Measurements from ENCODE around the gene PDE3A. TPM values are rescaled to one million over a fixed set of nuclear protein-coding genes. Genes with fewer than 3 reads are reported as not detected.

PDE3A gene
- total and polyA plus RNA-seq, 4 experiments from 2014 or later = not detected

GRCh38 chr12:20372326-20373096 is 4.2 kb downstream of the PDE3A start:
- ChIA-PET CTCF (ENCODE audit: partially characterized antibody) (no interaction called here), POLR2A (ENCODE audit: partially characterized antibody) (no interaction called here)
- intact Hi-C loops (cut with micrococcal nuclease) = no loop called here
- Mint-ChIP-seq H3K9me3 (no peaks in the 10 kb centered on the region), H3K27me3 (peaks cover 21 to 27% of the 10 kb centered on the region in 2 donors), H3K4me3 (no peak overlapping the region), H3K27ac (no peak overlapping the region), H3K4me1 (peaks cover 4 to 16% (median 10%) of the 10 kb centered on the region in 4 donors), H3K36me3 (no peaks in the 10 kb centered on the region)
- no peaks in the 10 kb centered on the region for H3K4me1 ChIP-seq (ENCODE audit: insufficient read depth, low read length)
- H3K36me3 ChIP-seq (ENCODE audit: insufficient read depth, low read length) = no peaks in the 10 kb centered on the region
- H3K9me3 ChIP-seq (ENCODE audit: control insufficient read depth in 1 of 2, low read length in 2 of 2) = no peaks in the 10 kb centered on the region
- no peaks in the 10 kb centered on the region for H3K27me3 ChIP-seq (ENCODE audit: insufficient read depth, low read length)
- no peak overlapping the region for H3K27ac ChIP-seq (ENCODE audit: low read depth, low read length)
- no peak for DNase-seq
- H3K4me3 ChIP-seq (ENCODE audit: low read length in 2 of 2) = no peak overlapping the region

DNA sequence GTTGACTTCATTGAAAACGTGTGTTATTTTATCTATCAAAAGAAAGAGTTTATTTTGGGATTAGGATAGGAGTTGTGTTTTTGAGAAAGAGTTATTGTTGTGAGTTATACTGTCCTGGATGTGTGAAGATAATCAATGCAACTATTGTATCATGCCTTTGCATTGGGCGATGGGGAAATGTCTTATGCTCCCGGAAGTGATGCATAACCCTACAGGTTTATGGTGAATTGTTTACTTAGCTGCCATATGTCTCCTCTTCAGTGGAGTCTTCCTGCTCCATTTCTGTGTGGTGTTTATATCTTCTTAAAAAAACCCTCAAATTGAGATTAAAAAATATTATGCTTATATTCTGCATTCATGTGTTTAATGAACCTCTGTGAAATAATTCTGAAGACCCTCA is 6.5 kb downstream of the PDE3A start:
- no peaks in the 10 kb centered on the region for H3K4me1 ChIP-seq (ENCODE audit: insufficient read depth, low read length)
- no peak overlapping the region for H3K27ac ChIP-seq (ENCODE audit: low read depth, low read length)
- peaks cover 11 to 15% of the 10 kb centered on the region in 2 donors for H3K27me3 Mint-ChIP-seq
- H3K27ac Mint-ChIP-seq = no peak overlapping the region
- intact Hi-C loops (cut with micrococcal nuclease) = no loop called here
- no peak overlapping the region for H3K4me3 ChIP-seq (ENCODE audit: low read length in 2 of 2)
- H3K36me3 ChIP-seq (ENCODE audit: insufficient read depth, low read length) = no peaks in the 10 kb centered on the region
- H3K9me3 Mint-ChIP-seq = no peaks in the 10 kb centered on the region
- no peak for DNase-seq
- ChIA-PET CTCF (ENCODE audit: partially characterized antibody) (no interaction called here), POLR2A (ENCODE audit: partially characterized antibody) (no interaction called here)
- H3K4me3 Mint-ChIP-seq = no peak overlapping the region
- H3K9me3 ChIP-seq (ENCODE audit: control insufficient read depth in 1 of 2, low read length in 2 of 2) = no peaks in the 10 kb centered on the region
- H3K27me3 ChIP-seq (ENCODE audit: insufficient read depth, low read length) = no peaks in the 10 kb centered on the region
- peaks cover 0 to 7% (median 4%) of the 10 kb centered on the region in 4 donors for H3K4me1 Mint-ChIP-seq
- H3K36me3 Mint-ChIP-seq = no peaks in the 10 kb centered on the region

GRCh38 chr12:20375560-20375959 is 7.2 kb downstream of the PDE3A start:
- Mint-ChIP-seq H3K4me1 (no peaks in the 10 kb centered on the region), H3K27ac (no peak overlapping the region), H3K36me3 (no peaks in the 10 kb centered on the region), H3K27me3 (peaks cover 6 to 10% of the 10 kb centered on the region in 2 donors), H3K9me3 (no peaks in the 10 kb centered on the region), H3K4me3 (no peak overlapping the region)
- Histone ChIP-seq H3K36me3 (ENCODE audit: insufficient read depth, low read length) (no peaks in the 10 kb centered on the region), H3K4me1 (ENCODE audit: insufficient read depth, low read length) (no peaks in the 10 kb centered on the region), H3K9me3 (ENCODE audit: control insufficient read depth in 1 of 2, low read length in 2 of 2) (no peaks in the 10 kb centered on the region), H3K27me3 (ENCODE audit: insufficient read depth, low read length) (no peaks in the 10 kb centered on the region), H3K27ac (ENCODE audit: low read depth, low read length) (no peak overlapping the region), H3K4me3 (ENCODE audit: low read length in 2 of 2) (no peak overlapping the region)
- CTCF ChIA-PET (ENCODE audit: partially characterized antibody) = no interaction called here
- POLR2A ChIA-PET (ENCODE audit: partially characterized antibody) = no interaction called here
- DNase-seq = no peak
- intact Hi-C loops (cut with micrococcal nuclease) = no loop called here

DNA sequence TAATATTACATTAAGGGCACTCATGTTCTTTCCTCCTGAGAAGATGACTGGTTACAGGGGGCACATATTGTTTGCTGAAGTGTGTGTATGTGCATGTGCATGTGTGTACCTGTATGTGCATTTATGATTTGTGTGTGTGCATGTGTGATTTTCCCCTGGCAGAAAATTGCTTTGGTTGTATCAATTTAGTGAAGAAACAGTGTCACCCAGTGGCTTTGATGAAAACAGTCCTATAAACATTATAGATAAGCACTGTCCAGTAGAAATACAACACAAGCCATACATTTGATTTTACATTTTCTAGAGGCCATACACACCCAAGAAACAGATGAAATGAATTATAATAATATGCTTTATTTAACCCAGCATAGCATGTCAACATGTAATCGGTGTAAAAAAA is 8.6 kb downstream of the PDE3A start:
- CTCF ChIA-PET (ENCODE audit: partially characterized antibody) = interaction anchor here (1.2 kb wide), 1 partner anchor 14 kb away, joined by 3 read pairs; no protein-coding TSS in a partner anchor
- Mint-ChIP-seq H3K36me3 (no peaks in the 10 kb centered on the region), H3K27ac (no peak overlapping the region), H3K4me1 (no peaks in the 10 kb centered on the region), H3K27me3 (peaks cover 3 to 6% of the 10 kb centered on the region in 2 donors), H3K9me3 (no peaks in the 10 kb centered on the region), H3K4me3 (no peak overlapping the region)
- intact Hi-C loops (cut with micrococcal nuclease) = no loop called here
- no peak for DNase-seq
- no peak overlapping the region for H3K4me3 ChIP-seq (ENCODE audit: low read length in 2 of 2)
- H3K27me3 ChIP-seq (ENCODE audit: insufficient read depth, low read length) = no peaks in the 10 kb centered on the region
- POLR2A ChIA-PET (ENCODE audit: partially characterized antibody) = no interaction called here
- H3K36me3 ChIP-seq (ENCODE audit: insufficient read depth, low read length) = no peaks in the 10 kb centered on the region
- no peaks in the 10 kb centered on the region for H3K4me1 ChIP-seq (ENCODE audit: insufficient read depth, low read length)
- no peaks in the 10 kb centered on the region for H3K9me3 ChIP-seq (ENCODE audit: control insufficient read depth in 1 of 2, low read length in 2 of 2)
- H3K27ac ChIP-seq (ENCODE audit: low read depth, low read length) = no peak overlapping the region

GRCh38 chr12:20377750-20378149 is 9.4 kb downstream of the PDE3A start:
- Mint-ChIP-seq H3K9me3 (no peaks in the 10 kb centered on the region), H3K4me3 (no peak overlapping the region), H3K27ac (no peak overlapping the region), H3K4me1 (no peaks in the 10 kb centered on the region), H3K36me3 (no peaks in the 10 kb centered on the region), H3K27me3 (peaks cover 3 to 4% of the 10 kb centered on the region in 2 donors)
- intact Hi-C loops (cut with micrococcal nuclease) = no loop called here
- Histone ChIP-seq H3K4me3 (ENCODE audit: low read length in 2 of 2) (no peak overlapping the region), H3K27me3 (ENCODE audit: insufficient read depth, low read length) (no peaks in the 10 kb centered on the region), H3K27ac (ENCODE audit: low read depth, low read length) (no peak overlapping the region), H3K4me1 (ENCODE audit: insufficient read depth, low read length) (no peaks in the 10 kb centered on the region), H3K36me3 (ENCODE audit: insufficient read depth, low read length) (no peaks in the 10 kb centered on the region), H3K9me3 (ENCODE audit: control insufficient read depth in 1 of 2, low read length in 2 of 2) (no peaks in the 10 kb centered on the region)
- DNase-seq = no peak
- ChIA-PET POLR2A (ENCODE audit: partially characterized antibody) (no interaction called here), CTCF (ENCODE audit: partially characterized antibody) (no interaction called here)

- H3K36me3 ChIP-seq (ENCODE audit: insufficient read depth, low read length) = no peaks in the 10 kb centered on the region
- peaks cover 0 to 5% (median 1%) of the 10 kb centered on the region in 8 donors for H3K9me3 Mint-ChIP-seq
- H3K9me3 ChIP-seq (ENCODE audit: control insufficient read depth in 1 of 2, low read length in 2 of 2) = no peaks in the 10 kb centered on the region
- intact Hi-C loops (cut with micrococcal nuclease) = no loop called here
- no peak overlapping the region for H3K27ac Mint-ChIP-seq
- no peak overlapping the region for H3K27ac ChIP-seq (ENCODE audit: low read depth, low read length)
- H3K4me1 ChIP-seq (ENCODE audit: insufficient read depth, low read length) = no peaks in the 10 kb centered on the region
- H3K27me3 Mint-ChIP-seq = peaks cover 0 to 2% of the 10 kb centered on the region in 2 donors
- H3K27me3 ChIP-seq (ENCODE audit: insufficient read depth, low read length) = no peaks in the 10 kb centered on the region
- H3K36me3 Mint-ChIP-seq = no peaks in the 10 kb centered on the region
- H3K4me1 Mint-ChIP-seq = no peaks in the 10 kb centered on the region
- ChIA-PET CTCF (ENCODE audit: partially characterized antibody) (no interaction called here), POLR2A (ENCODE audit: partially characterized antibody) (no interaction called here)
- H3K4me3 Mint-ChIP-seq = no peak overlapping the region
- no peak overlapping the region for H3K4me3 ChIP-seq (ENCODE audit: low read length in 2 of 2)
- DNase-seq = no peak
These were observed 13.8 kb downstream of the PDE3A start for GRCh38 chr12:20382117-20382516.

DNA sequence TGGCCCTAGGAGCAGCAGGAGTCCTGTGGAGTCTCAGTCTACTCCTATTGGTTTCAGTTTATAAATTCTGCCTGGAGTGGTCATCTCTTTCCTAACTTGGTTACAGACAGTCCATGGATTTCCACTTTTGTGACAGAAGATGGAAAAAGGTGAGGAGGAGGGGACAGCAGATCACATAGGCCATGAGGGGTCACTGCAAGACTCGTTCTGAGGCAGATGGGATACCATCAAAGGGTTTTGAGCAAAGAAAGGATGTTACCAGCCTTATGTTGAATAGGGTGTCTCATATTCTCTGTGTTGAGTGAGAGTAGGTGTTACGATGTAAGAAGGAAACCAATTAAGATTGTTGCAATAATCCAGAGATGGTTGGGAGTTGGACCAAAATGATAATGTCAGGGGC is 15.3 kb downstream of the PDE3A start:
- peaks cover 0 to 5% (median 1%) of the 10 kb centered on the region in 8 donors for H3K9me3 Mint-ChIP-seq
- no peak overlapping the region for H3K27ac Mint-ChIP-seq
- H3K27me3 ChIP-seq (ENCODE audit: insufficient read depth, low read length) = no peaks in the 10 kb centered on the region
- no peaks in the 10 kb centered on the region for H3K36me3 ChIP-seq (ENCODE audit: insufficient read depth, low read length)
- ChIA-PET CTCF (ENCODE audit: partially characterized antibody) (no interaction called here), POLR2A (ENCODE audit: partially characterized antibody) (no interaction called here)
- H3K4me3 Mint-ChIP-seq = no peak overlapping the region
- H3K27me3 Mint-ChIP-seq = peaks cover 0 to 2% of the 10 kb centered on the region in 2 donors
- no peaks in the 10 kb centered on the region for H3K4me1 Mint-ChIP-seq
- DNase-seq = no peak
- H3K4me1 ChIP-seq (ENCODE audit: insufficient read depth, low read length) = no peaks in the 10 kb centered on the region
- no peak overlapping the region for H3K27ac ChIP-seq (ENCODE audit: low read depth, low read length)
- no peaks in the 10 kb centered on the region for H3K9me3 ChIP-seq (ENCODE audit: control insufficient read depth in 1 of 2, low read length in 2 of 2)
- no peak overlapping the region for H3K4me3 ChIP-seq (ENCODE audit: low read length in 2 of 2)
- H3K36me3 Mint-ChIP-seq = no peaks in the 10 kb centered on the region
- intact Hi-C loops (cut with micrococcal nuclease) = no loop called here
